Calu3 (cell line): ENCODE results near the gene RGS14. TPM values are rescaled to one million over a fixed set of nuclear protein-coding genes. Genes with fewer than 3 reads are reported as not detected.

Experiments used
- BruUV-seq: library from RNA; stranded (reverse); fragments of 400-500 nt; replicated peaks from 2 replicates; lab custom pipeline; 2021; lab: Mats Ljungman, UMichigan
- CTCF ChIA-PET: fragments of 300-600 bp; sonication (Branson Sonifier 250); formaldehyde crosslinking; loops from one replicate; lab custom pipeline; 2022; ENCODE audit warnings: antibody characterized with exemption; lab: Charles Lee
- DNase-seq: peaks from one replicate; pipeline ENCODE4 v3.0.0; 2022
- H3K27ac Mint-ChIP-seq: one replicate; pipeline ENCODE4 v1.8.0; 2022; ENCODE audit warnings: mixed read lengths; ENCODE audit not compliant: unreplicated experiment
- H3K27me3 Mint-ChIP-seq: one replicate; pipeline ENCODE4 v1.8.0; 2022; ENCODE audit warnings: mixed read lengths; ENCODE audit not compliant: unreplicated experiment
- H3K36me3 Mint-ChIP-seq: one replicate; pipeline ENCODE4 v1.8.0; 2022; ENCODE audit warnings: mild to moderate bottlenecking, moderate library complexity, mixed read lengths; ENCODE audit not compliant: insufficient read depth, unreplicated experiment
- H3K4me1 Mint-ChIP-seq: one replicate; pipeline ENCODE4 v1.8.0; 2022; ENCODE audit warnings: mild to moderate bottlenecking, low read depth, mixed read lengths; ENCODE audit not compliant: unreplicated experiment
- H3K4me3 Mint-ChIP-seq: one replicate; pipeline ENCODE4 v1.8.0; 2022; ENCODE audit warnings: mild to moderate bottlenecking, low read depth, moderate library complexity, mixed read lengths; ENCODE audit not compliant: unreplicated experiment
- H3K9me3 Mint-ChIP-seq: one replicate; pipeline ENCODE4 v1.8.0; 2022; ENCODE audit warnings: low read depth, mixed read lengths; ENCODE audit not compliant: unreplicated experiment
- intact Hi-C: fragments of 100-400 bp; cut with micrococcal nuclease; formaldehyde crosslinking; loops from one replicate; pipeline ENCODE4 v1.10.0; 2022; ENCODE audit not compliant: unreplicated experiment
- total RNA-seq: library from RNA; stranded (reverse); gene quantifications from 2 replicates; pipeline ENCODE4 v1.2.3, GENCODE V29; 2022
- TF ChIP-seq, protein P1 (sequence below): fragments of 200-600 bp; IDR thresholded peaks from one replicate; pipeline ENCODE4 v1.8.0; 2022; ENCODE audit warnings: antibody characterized with exemption; ENCODE audit not compliant: unreplicated experiment

Gene RGS14
- total RNA-seq, 1 experiment from 2014 or later: 12.9 TPM

DNA sequence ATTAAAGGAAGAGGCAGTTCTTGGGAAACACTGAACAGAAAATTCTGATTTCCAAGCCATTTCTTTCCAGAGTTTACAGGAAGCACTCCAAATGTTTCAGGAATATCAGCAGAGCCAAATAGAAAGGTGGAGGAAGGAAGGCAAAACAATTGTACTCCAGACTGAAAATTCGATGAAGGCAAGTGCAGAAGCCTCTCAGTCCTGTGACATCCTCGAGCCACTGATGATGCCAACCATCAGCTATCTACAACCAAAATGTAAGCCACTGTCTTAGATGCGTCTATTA is 8.4 kb upstream of the RGS14 start:
- no TSS peak for BruUV-seq
- intact Hi-C loops: no loop called here
- H3K4me1 Mint-ChIP-seq: peaks cover 49% of the 10 kb centered on the region
- peak overlapping the region; percentile 77 for H3K27ac Mint-ChIP-seq
- TF ChIP-seq, protein P1, sequence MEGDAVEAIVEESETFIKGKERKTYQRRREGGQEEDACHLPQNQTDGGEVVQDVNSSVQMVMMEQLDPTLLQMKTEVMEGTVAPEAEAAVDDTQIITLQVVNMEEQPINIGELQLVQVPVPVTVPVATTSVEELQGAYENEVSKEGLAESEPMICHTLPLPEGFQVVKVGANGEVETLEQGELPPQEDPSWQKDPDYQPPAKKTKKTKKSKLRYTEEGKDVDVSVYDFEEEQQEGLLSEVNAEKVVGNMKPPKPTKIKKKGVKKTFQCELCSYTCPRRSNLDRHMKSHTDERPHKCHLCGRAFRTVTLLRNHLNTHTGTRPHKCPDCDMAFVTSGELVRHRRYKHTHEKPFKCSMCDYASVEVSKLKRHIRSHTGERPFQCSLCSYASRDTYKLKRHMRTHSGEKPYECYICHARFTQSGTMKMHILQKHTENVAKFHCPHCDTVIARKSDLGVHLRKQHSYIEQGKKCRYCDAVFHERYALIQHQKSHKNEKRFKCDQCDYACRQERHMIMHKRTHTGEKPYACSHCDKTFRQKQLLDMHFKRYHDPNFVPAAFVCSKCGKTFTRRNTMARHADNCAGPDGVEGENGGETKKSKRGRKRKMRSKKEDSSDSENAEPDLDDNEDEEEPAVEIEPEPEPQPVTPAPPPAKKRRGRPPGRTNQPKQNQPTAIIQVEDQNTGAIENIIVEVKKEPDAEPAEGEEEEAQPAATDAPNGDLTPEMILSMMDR: no peak
- H3K36me3 Mint-ChIP-seq: peaks cover 71% of the 10 kb centered on the region
- CTCF ChIA-PET: interaction anchor here (0.7 to 3.3 kb wide), 2 partner anchors 40 to 53 kb away, joined by 3 to 11 read pairs; no protein-coding TSS in a partner anchor
- H3K9me3 Mint-ChIP-seq: peaks cover under 1% of the 10 kb centered on the region
- H3K4me3 Mint-ChIP-seq: peak overlapping the region; percentile 86
- H3K27me3 Mint-ChIP-seq: no peaks in the 10 kb centered on the region
- no peak for DNase-seq

DNA sequence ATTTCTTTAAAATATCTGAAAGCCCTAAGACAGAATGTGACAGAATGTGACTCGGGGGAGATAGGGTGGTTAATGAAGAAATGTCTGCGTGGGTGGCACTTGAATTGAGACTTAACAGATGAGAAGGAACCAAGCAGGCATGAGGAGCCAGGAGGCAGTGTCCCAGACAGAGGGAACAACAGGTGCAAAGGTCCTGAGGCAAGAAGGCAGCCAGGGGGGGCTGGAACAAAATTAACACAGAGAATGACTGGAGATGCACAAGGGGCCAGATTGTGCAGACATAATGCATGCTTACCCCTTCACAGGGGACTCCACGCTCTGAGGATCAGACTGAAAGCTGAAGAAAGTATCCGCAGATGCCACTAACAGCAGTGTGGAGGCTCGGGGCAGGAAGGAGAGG is 8.0 kb upstream of the RGS14 start:
- Mint-ChIP-seq H3K36me3 (peaks cover 73% of the 10 kb centered on the region), H3K4me3 (peak overlapping the region; percentile 86), H3K27me3 (no peaks in the 10 kb centered on the region), H3K9me3 (peaks cover 5% of the 10 kb centered on the region), H3K4me1 (peaks cover 53% of the 10 kb centered on the region), H3K27ac (peak overlapping the region; percentile 77)
- TF ChIP-seq, protein P1: no peak
- no TSS peak for BruUV-seq
- CTCF ChIA-PET: interaction anchor here (1.5 to 3.3 kb wide), 3 partner anchors 11 to 40 kb away, joined by 3 to 11 read pairs (median 9); no protein-coding TSS in a partner anchor
- intact Hi-C loops: loop anchor here (5.0 kb wide), 1 partner anchor 32 kb away; no protein-coding TSS in a partner anchor
- DNase-seq: no peak

DNA sequence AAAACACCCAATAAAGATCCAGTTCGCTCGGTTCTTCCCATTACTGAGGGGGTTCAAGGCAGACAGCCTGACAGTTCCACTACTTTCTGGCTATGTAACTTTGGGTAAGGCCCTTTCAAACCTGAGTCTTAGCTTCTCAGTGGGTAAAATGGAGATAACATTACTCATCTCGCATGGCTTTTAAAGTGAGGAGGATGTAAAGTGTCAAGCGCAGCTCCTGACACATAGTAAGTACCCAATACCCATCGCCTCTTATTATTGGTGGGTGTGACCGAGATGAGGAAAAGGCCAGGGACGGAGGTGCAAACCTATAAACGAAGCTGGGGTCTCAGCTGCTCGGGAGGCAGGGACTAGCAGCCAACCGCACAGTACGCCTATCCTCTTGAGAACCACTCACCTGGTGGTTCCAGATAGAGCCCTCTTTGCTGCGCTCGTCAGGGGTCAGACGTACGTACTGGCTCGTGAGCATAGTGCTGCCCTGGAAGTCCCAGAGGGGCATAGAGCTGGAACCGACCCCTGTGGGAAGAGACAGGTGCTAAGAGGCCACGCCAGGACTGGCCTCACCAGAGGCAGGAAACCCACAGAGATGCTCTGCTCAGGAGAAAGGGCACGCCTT is 6.8 kb upstream of the RGS14 start:
- Mint-ChIP-seq H3K4me1 (peaks cover 61% of the 10 kb centered on the region), H3K9me3 (peaks cover 5% of the 10 kb centered on the region), H3K27me3 (no peaks in the 10 kb centered on the region), H3K27ac (peak overlapping the region; percentile 96), H3K4me3 (peak overlapping the region; percentile 86), H3K36me3 (peaks cover 68% of the 10 kb centered on the region)
- CTCF ChIA-PET: interaction anchor here (0.6 to 3.3 kb wide), 10 partner anchors 12 to 1589 kb away, joined by 3 to 16 read pairs (median 6); no protein-coding TSS in a partner anchor
- BruUV-seq: TSS peak; percentile 36
- TF ChIP-seq, protein P1: no peak
- no peak for DNase-seq
- intact Hi-C loops: loop anchor here (5.0 kb wide), 1 partner anchor 34 kb away; no protein-coding TSS in a partner anchor

DNA sequence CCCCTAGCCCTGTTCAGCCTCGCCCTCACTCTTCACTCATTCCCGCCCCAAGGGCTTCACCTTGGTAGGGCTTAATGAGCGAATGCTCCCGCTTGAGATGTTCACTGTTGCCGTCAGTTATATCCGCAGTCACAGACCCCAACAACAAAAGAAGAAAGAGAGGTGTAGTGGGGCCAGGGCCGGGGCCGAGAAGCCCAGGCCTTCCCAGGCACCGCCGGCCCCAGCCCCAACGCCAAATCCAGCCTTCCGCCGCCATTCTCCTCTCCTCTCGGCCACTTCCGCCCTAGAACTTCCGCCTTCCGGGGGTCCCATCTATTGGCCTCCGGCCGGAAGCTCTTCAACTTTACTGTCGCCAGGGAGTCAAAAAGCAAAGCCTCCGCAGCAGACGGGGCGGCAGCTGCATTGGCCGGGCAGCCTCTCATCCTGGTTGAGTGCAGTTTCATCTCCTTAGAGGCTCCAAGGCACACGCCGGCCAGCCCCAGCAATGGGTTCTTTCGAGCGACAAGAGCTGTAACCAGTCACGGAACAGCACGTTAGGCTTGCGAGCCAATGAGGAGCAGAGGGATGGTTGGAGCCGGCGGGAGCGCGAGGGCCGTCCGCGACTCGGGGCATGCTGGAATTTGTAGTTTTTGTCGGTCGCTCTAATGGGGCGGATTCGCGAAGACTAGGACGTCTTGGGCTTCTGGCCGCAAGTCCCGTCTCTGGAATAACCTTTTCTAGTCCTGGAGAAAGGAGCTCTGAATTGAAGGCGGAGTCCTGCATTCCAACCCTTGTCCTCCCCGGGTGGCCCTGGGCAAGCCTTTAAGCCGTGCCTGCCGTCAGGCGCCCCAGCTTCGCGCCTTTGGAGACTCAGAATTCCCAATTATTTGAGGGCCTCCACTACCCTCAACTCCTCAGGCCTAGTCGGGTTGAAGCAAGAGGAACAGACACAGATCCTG is 6.1 kb upstream of the RGS14 start, which contains the start of gene LMAN2:
Gene LMAN2 (minus strand): TSS at position 277 of the 938 bp plus-strand sequence. CDS start 21 bp downstream, at position 256.
- H3K36me3 Mint-ChIP-seq: peaks cover 60% of the 10 kb centered on the region
- peaks cover 57% of the 10 kb centered on the region for H3K4me1 Mint-ChIP-seq
- no peaks in the 10 kb centered on the region for H3K27me3 Mint-ChIP-seq
- peak within 1 kb of the TSS; percentile 96 for H3K27ac Mint-ChIP-seq
- intact Hi-C loops: loop anchor here (5.0 kb wide), 1 partner anchor 34 kb away; no protein-coding TSS in a partner anchor
- TF ChIP-seq, protein P1: no peak
- H3K9me3 Mint-ChIP-seq: peaks cover 5% of the 10 kb centered on the region
- H3K4me3 Mint-ChIP-seq: peak within 1 kb of the TSS; percentile 86
- CTCF ChIA-PET: interaction anchor here (0.6 to 3.3 kb wide), 14 partner anchors 17 to 1590 kb away, joined by 3 to 16 read pairs (median 4); no protein-coding TSS in a partner anchor
- peak; percentile 94 for DNase-seq
- BruUV-seq: TSS peak; percentile 83
